ENCODE results near the gene FOXL1.

- no peak for TF ChIP-seq CTCF (conservative IDR thresholded peaks at IDR 0.05; ENCODE audit: low read depth, low read length)
- no peak for TF ChIP-seq EZH2 (IDR thresholded peaks at IDR 0.05; ENCODE audit: borderline replicate concordance, low read depth, low read length, poor library complexity, severe bottlenecking)
These were observed 45.9 kb upstream of the FOXL1 start for GRCh38 chr16:86532526-86532815.
